GM12878 (cell line): ENCODE data around the gene C1orf74. TPM values are rescaled to one million over a fixed set of nuclear protein-coding genes. Genes with fewer than 3 reads are reported as not detected.

Experiments
- ATAC-seq: fragments of 200-7000 bp; cut with Tn5 transposase; 3 replicates; pipeline ENCODE4 v1.9.1; 2020; ENCODE audit warnings: mild to moderate bottlenecking, moderate library complexity
- Bru-seq: library from RNA; stranded (reverse); fragments of 400-500 nt; gene quantifications from one replicate; lab custom pipeline; 2021; lab: Mats Ljungman, UMichigan
- BruChase-seq, 2 experiments: library from RNA; stranded (reverse); fragments of 400-500 nt; gene quantifications; one replicate each; lab custom pipeline; 2021; lab: Mats Ljungman, UMichigan
- BruUV-seq: library from RNA; stranded (reverse); fragments of 400-500 nt; replicated peaks from 2 replicates; lab custom pipeline; 2021; lab: Mats Ljungman, UMichigan
- CTCF ChIA-PET: fragments of 300-600 bp; sonication (Branson Sonifier 250); formaldehyde crosslinking; extraction: SDS; loops from one replicate; lab custom pipeline; 2021; ENCODE audit warnings: inconsistent platforms; lab: Yijun Ruan, JAX
- POLR2A ChIA-PET: fragments of 350-600 bp; formaldehyde crosslinking; extraction: SDS; loops from one replicate; lab custom pipeline; 2021; ENCODE audit warnings: inconsistent platforms; lab: Charles Lee
- RAD21 ChIA-PET: fragments of 300-600 bp; sonication (Branson Sonifier 250); formaldehyde crosslinking; loops from one replicate; lab custom pipeline; 2023; ENCODE audit warnings: antibody characterized with exemption; ENCODE audit not compliant: unreplicated experiment; lab: Charles Lee
- SMC1A ChIA-PET: fragments of 300-600 bp; sonication (Branson Sonifier 250); formaldehyde crosslinking; loops from one replicate; lab custom pipeline; 2023; ENCODE audit not compliant: unreplicated experiment, uncharacterized antibody; lab: Charles Lee
- DNase-seq: peaks from one replicate; pipeline ENCODE4 v3.0.0-alpha.2; 2011; ENCODE audit warnings: low read depth, low spot score
- FAIRE-seq: peaks from 3 replicates; lab custom pipeline; 2011; peaks lifted over from hg19 to GRCh38; lab: Jason Lieb, UNC
- H2AFZ ChIP-seq: 2 replicates; pipeline ENCODE4 v1.6.0; 2011; ENCODE audit warnings: low read depth, low read length, control low read depth; ENCODE audit not compliant: control insufficient read depth
- H3K27ac ChIP-seq: 2 replicates; pipeline ENCODE4 v1.5.1; 2011; ENCODE audit warnings: control low read depth; ENCODE audit not compliant: control insufficient read depth, insufficient read depth
- H3K27me3 ChIP-seq, 2 experiments: replicated peaks in 1 of 2; 2 replicates each; pipeline versions ENCODE4 v1.6.0 to v1.6.1; 2011; ENCODE audit warnings: low read length in 1 of 2; ENCODE audit not compliant: control insufficient read depth in 2 of 2, insufficient read depth in 2 of 2
- H3K36me3 ChIP-seq, 2 experiments: 2 replicates each; pipeline ENCODE4 v1.5.1; 2011; ENCODE audit warnings: low read length in 1 of 2; ENCODE audit not compliant: control insufficient read depth in 2 of 2, insufficient read depth in 2 of 2
- H3K4me1 ChIP-seq: 2 replicates; pipeline ENCODE4 v1.6.1; 2011; ENCODE audit warnings: mild to moderate bottlenecking, low read length, moderate library complexity, mixed read lengths; ENCODE audit not compliant: control insufficient read depth, insufficient read depth
- H3K4me2 ChIP-seq: 2 replicates; pipeline ENCODE4 v1.6.0; 2011; ENCODE audit warnings: control low read depth; ENCODE audit not compliant: control insufficient read depth, insufficient read depth
- H3K4me3 ChIP-seq: fragments of 200-600 bp; sonication (generic); 2 replicates; pipeline ENCODE4 v1.5.1; 2016
- H3K79me2 ChIP-seq: 2 replicates; pipeline ENCODE4 v1.6.0; 2011; ENCODE audit warnings: low read length; ENCODE audit not compliant: control insufficient read depth, insufficient read depth
- H3K9ac ChIP-seq: 2 replicates; pipeline ENCODE4 v1.8.0; 2011; ENCODE audit warnings: low read length, control low read depth, mixed read lengths; ENCODE audit not compliant: control insufficient read depth, insufficient read depth
- H3K9me3 ChIP-seq: replicated peaks from 3 replicates; pipeline ENCODE4 v1.5.1; 2011; ENCODE audit warnings: mild to moderate bottlenecking, low read length; ENCODE audit not compliant: control insufficient read depth, insufficient read depth
- H4K20me1 ChIP-seq: 2 replicates; pipeline ENCODE4 v1.6.0; 2011; ENCODE audit not compliant: control insufficient read depth, insufficient read depth
- BMI1 ChIP-seq: fragments of 450-650 bp; IDR thresholded peaks from 2 replicates; pipeline ENCODE4 v1.6.1; 2016; ENCODE audit warnings: mild to moderate bottlenecking, moderate library complexity, borderline replicate concordance
- CHD1 ChIP-seq: IDR thresholded peaks from 2 replicates; pipeline ENCODE4 v1.6.1; 2012; ENCODE audit warnings: low read depth, low read length, improper control_type of control experiment
- CHD2 ChIP-seq: IDR thresholded peaks from 2 replicates; pipeline ENCODE4 v1.6.1; 2011; ENCODE audit warnings: low read depth, low read length, improper control_type of control experiment, borderline replicate concordance
- FOXM1 ChIP-seq: IDR thresholded peaks from 2 replicates; pipeline ENCODE4 v1.6.1; 2012; ENCODE audit warnings: low read depth, mild to moderate bottlenecking, inconsistent platforms, low read length, moderate library complexity
- HDGF ChIP-seq: fragments of 450-650 bp; IDR thresholded peaks from 2 replicates; pipeline ENCODE4 v1.6.1; 2016; ENCODE audit warnings: antibody characterized with exemption
- MTA2 ChIP-seq: fragments of 450-650 bp; IDR thresholded peaks from 2 replicates; pipeline ENCODE4 v1.6.1; 2016; ENCODE audit warnings: low read depth, mild to moderate bottlenecking, moderate library complexity
- NR2C2 ChIP-seq: IDR thresholded peaks from 2 replicates; pipeline ENCODE4 v1.6.1; 2011; ENCODE audit warnings: borderline replicate concordance, low read depth; ENCODE audit not compliant: control insufficient read depth, insufficient read length
- NR2F1 ChIP-seq: fragments of 450-650 bp; conservative IDR thresholded peaks from 2 replicates; pipeline ENCODE4 v1.6.1; 2017; ENCODE audit warnings: mild to moderate bottlenecking
- PML ChIP-seq: IDR thresholded peaks from 2 replicates; pipeline ENCODE4 v1.6.1; 2012; ENCODE audit warnings: low read length, inconsistent platforms
- REST ChIP-seq: IDR thresholded peaks from 2 replicates; pipeline ENCODE4 v1.6.1; 2012; ENCODE audit warnings: mild to moderate bottlenecking, low read depth, low read length
- USF2 ChIP-seq: IDR thresholded peaks from 2 replicates; pipeline ENCODE4 v1.6.1; 2011; ENCODE audit warnings: low read depth, low read length, improper control_type of control experiment, borderline replicate concordance
- WGBS: methylation state at CpG from one replicate; pipeline ENCODE4 v1.1.6; 2016; ENCODE audit warnings: low lambda C conversion rate; ENCODE audit not compliant: insufficient replicate concordance, insufficient coverage; ENCODE audit errors: missing lambda C conversion rate; 5-methylcytosine and 5-hydroxymethylcytosine counted together
- in situ Hi-C: fragments of 300-500 bp; cut with MboI; formaldehyde crosslinking; loops from 9 replicates; pipeline ENCODE4 v1.14.3; 2018; ENCODE audit warnings: mixed read lengths
- intact Hi-C: fragments of 100-400 bp; cut with micrococcal nuclease; formaldehyde crosslinking; loops from one replicate; pipeline ENCODE4 v1.14.2; 2022; ENCODE audit not compliant: unreplicated experiment
- long read RNA-seq, 2 experiments: library from polyadenylated mRNA; unstranded; transcript quantifications; one replicate each; pipeline ENCODE4 v2.0.0, GENCODE V29; 2019 to 2020
- polyA minus RNA-seq, 3 experiments: library from RNA; depleted of rRNA, polyadenylated mRNA; stranded (reverse); fragments of >200 nt; gene quantifications; 2 replicates each; pipeline ENCODE4 v1.2.3, GENCODE V29; 2011
- polyA plus RNA-seq, 11 experiments: library from polyadenylated mRNA; depleted of rRNA in 4 of 11; unstranded in 6 of 11; stranded (reverse) in 5 of 11; fragments of >200 nt; fragmentation: Nextera tagmentation in 4 of 11; fragmentation: Illumina TruSeq in 1 of 11; extraction: Ambion mirVana in 4 of 11; extraction: Trizol in 1 of 11; gene quantifications; 1 replicate in 1 of 11; 2 replicates in 10 of 11; pipeline versions ENCODE4 v1.2.1 to v1.2.3, GENCODE V29; 2011 to 2016; ENCODE audit warnings: inconsistent platforms in 2 of 11, missing spikeins in 2 of 11, low read depth in 1 of 11
- total RNA-seq, 4 experiments: library from RNA; depleted of rRNA in 3 of 4; stranded (reverse); fragments of >200 nt in 3 of 4; fragmentation: Illumina TruSeq in 1 of 4; extraction: Trizol in 1 of 4; gene quantifications; 2 replicates each; pipeline versions ENCODE4 v1.2.1 to v1.2.3, GENCODE V29; 2013 to 2021

Gene C1orf74
- total RNA-seq (2013; cell fraction: nucleolus; rRNA removed), result 5.5 and 5.7 TPM in 2 replicates
- total RNA-seq (2014; rRNA removed) (3.4 and 4.4 TPM in 2 replicates), total RNA-seq (2014; rRNA removed; fragmentation: Illumina TruSeq; extraction: Trizol) (4.0 and 4.4 TPM in 2 replicates), total RNA-seq (2021) (3.4 and 3.5 TPM in 2 replicates), polyA plus RNA-seq (2011; rRNA removed) (3.2 and 3.9 TPM in 2 replicates), polyA plus RNA-seq (2014; fragmentation: Illumina TruSeq; extraction: Trizol) (3.7 and 3.8 TPM in 2 replicates), polyA plus RNA-seq (2014; fragmentation: Nextera tagmentation; extraction: Ambion mirVana) (1 to 10 TPM; 3.4 to 4.4 TPM), polyA plus RNA-seq (2014; rRNA removed) (2.3 and 3.1 TPM in 2 replicates), polyA plus RNA-seq (2016; fragmentation: Nextera tagmentation; extraction: Ambion mirVana) (1 to 10 TPM; 4.6 to 5.5 TPM), polyA minus RNA-seq (2011; rRNA and poly(A)+ RNA removed) (6.1 TPM in 2 replicates), Bru-seq, nascent RNA (percentile 64 among the genes with signal in this experiment), BruChase-seq, experiment 1, labeled RNA remaining after a 6-hour chase (percentile 40 among the genes with signal in this experiment), BruChase-seq, experiment 2, labeled RNA remaining after a 2-hour chase (percentile 50 among the genes with signal in this experiment)
- polyA plus RNA-seq (2011; ENCODE audit: low read depth), result 1.3 TPM
- polyA plus RNA-seq (2011; cell fraction: cytosol; rRNA removed), result 2.4 TPM in 2 replicates
- polyA plus RNA-seq (2011; cell fraction: nucleus; rRNA removed), result 2.0 and 2.2 TPM in 2 replicates
- polyA plus RNA-seq (2012), result 1.6 and 2.9 TPM in 2 replicates
- 1.6 and 2.1 TPM in 2 replicates for polyA minus RNA-seq (2011; cell fraction: cytosol; rRNA and poly(A)+ RNA removed)
- polyA minus RNA-seq (2011; cell fraction: nucleus; rRNA and poly(A)+ RNA removed), result 5.3 and 5.6 TPM in 2 replicates
- long read RNA-seq, experiment 1, full-length matches to known transcripts, result 8 of 8 reads
- long read RNA-seq, experiment 1, partial matches to known transcripts, result 0 of 8 reads
- long read RNA-seq, experiment 1, other reads (novel, unspliced or antisense), result 0 of 8 reads
- long read RNA-seq, experiment 2, full-length matches to known transcripts, result 16 of 22 reads
- long read RNA-seq, experiment 2, partial matches to known transcripts, result 0 of 22 reads
- long read RNA-seq, experiment 2, other reads (novel, unspliced or antisense), result 6 of 22 reads

DNA sequence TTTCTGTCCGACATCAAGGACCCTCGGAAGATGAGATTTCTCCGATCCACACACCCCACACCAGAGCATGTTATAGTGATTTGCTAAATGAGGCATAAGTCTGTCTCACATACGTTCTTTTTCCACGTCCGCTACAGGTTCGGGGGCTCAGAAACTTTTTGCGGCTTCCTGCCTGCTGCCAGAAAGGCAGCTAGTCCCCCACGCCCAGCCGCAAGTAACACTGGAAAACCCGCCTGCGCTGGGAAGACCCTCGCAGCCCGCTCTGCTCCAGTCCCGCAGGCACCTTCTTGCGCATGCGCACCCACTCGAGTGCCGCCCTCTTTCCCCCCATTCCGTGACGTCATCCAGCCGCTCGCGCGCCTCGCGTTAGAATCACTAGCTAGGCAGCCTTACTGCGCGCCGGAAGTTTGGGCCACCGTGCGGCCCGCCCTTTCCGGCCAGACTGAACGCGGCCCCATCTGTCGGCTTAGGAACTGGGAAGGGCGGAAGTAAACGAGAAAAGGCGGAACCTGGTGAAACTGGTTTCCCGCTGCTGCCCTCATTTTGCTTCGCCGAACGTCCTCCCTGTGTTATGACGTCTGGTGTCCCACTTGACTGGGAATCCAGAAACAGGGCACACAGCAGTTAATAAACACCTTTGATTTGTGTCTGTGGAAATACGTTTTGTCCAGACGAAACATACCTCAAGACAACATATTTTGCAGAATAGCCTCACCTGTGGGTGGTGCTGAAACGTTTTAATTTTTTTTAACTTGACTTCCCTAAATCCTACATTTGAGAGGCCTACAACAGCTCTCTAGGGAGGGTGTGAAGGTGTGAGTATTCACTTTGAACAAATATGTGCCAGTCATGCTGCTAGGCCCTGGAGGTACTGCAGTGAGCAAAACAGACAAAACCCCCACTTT lies at the start of gene C1orf74:
TSS of gene C1orf74 (minus strand) at position 295 of the 905 bp plus-strand sequence. CDS start 925 bp downstream, outside the sequence.
- BruUV-seq, result TSS peak; percentile 76
- 6% methylated on average over 41 of the region's 48 CpGs for WGBS
- ChIA-PET RAD21 (interaction anchor here (0.8 to 2.4 kb wide), 9 partner anchors 10 to 44 kb away, joined by 3 to 19 read pairs (median 4); partner anchors contain the start of genes TRAF3IP3 and UTP25), SMC1A (interaction anchor here (0.6 to 4.1 kb wide), 14 partner anchors 10 to 1957 kb away, joined by 3 to 31 read pairs (median 4); partner anchors contain the start of gene TRAF3IP3), POLR2A (interaction anchor here (0.8 to 3.5 kb wide), 9 partner anchors 9 to 53 kb away, joined by 3 to 27 read pairs (median 4); partner anchors contain the start of gene TRAF3IP3), CTCF (interaction anchor here (0.8 to 6.0 kb wide), 8 partner anchors 9 to 132 kb away, joined by 3 to 72 read pairs (median 8); partner anchors contain the start of gene UTP25)
- peak within 1 kb of the TSS; percentile 82 for H3K9ac ChIP-seq
- peaks cover 0 to 3% of the 10 kb centered on the region in 2 experiments; a peak in 2 of 4 replicates for H3K36me3 ChIP-seq
- in situ Hi-C loops (no loop called here), intact Hi-C loops (loop anchor here (2.0 kb wide), 2 partner anchors 28 to 42 kb away; partner anchors contain the start of genes TRAF3IP3 and UTP25)
- FAIRE-seq, result peak; percentile 96
- no peaks in the 10 kb centered on the region; the same call in 1 of the 3 replicates for H3K9me3 ChIP-seq
- H2AFZ ChIP-seq, result peak within 1 kb of the TSS; percentile 87
- no peaks in the 10 kb centered on the region for H4K20me1 ChIP-seq
- H3K4me3 ChIP-seq, result peak within 1 kb of the TSS; percentile 80
- H3K27me3 ChIP-seq, result no peaks in the 10 kb centered on the region
- ATAC-seq, result peak; percentile 100
- DNase-seq, result peak; percentile 92
- peak within 1 kb of the TSS; percentile 64 for H3K4me2 ChIP-seq
- H3K79me2 ChIP-seq, result peaks cover 7% of the 10 kb centered on the region
- H3K27ac ChIP-seq, result peak within 1 kb of the TSS; percentile 76
- H3K4me1 ChIP-seq, result 0 out of 2 replicates have a peak, but pooled peaks cover 2% of the 10 kb centered on the region
- no peak for TF ChIP-seq USF2
- no peak for TF ChIP-seq BMI1
- TF ChIP-seq NR2C2, result no peak
- TF ChIP-seq CHD2, result peak; percentile 99
- no peak for TF ChIP-seq CHD1
- TF ChIP-seq REST, result no peak
- no peak for TF ChIP-seq MTA2
- no peak for TF ChIP-seq NR2F1
- TF ChIP-seq HDGF, result 0 out of 2 replicates have a peak, but pooled peaks have one; percentile 51
- peak; percentile 91 for TF ChIP-seq PML
- no peak for TF ChIP-seq FOXM1
